Measurements from ENCODE around the gene DIS3L2.

DNA sequence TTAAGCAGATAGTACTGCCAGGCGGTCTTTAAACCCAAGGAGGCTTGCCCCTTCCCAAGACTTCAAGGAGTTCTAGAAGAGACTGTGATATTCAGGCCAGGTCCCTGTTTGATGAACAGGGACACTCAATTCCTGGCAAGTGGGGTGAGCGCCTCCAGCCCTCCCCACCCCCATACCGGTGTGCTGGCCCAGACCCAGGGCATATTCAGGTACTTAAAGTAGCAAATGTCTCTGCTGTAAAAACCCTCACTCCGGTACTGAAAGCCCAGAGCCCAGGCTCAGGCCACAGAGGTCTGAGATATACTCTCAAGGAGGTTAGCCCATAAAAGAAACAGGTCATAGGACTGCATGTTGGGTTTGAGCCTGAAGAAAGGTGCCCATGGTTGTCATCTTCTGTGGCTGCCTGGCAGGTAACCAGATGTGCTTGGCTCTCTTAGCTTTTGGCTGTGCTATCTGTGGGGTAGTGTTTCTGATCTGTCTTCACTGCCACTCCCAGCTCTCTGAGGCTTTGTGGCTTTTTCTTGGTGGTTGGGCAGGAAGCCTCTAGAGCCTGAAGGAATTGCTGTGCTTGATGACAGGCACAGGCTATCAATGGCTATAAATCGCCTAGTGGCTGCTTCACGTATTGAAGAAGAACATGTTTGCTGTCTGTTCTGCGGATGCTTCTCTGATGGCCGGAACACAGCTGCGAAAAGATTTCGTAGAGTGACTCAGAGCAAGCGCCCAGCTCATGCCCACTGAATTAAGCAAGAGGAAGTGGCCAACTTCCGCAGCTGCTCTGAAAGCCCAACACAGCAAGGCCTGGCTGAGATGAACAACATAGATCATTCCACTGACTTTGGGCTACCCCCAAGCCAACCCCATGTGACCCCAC lies 353.8 kb downstream of the DIS3L2 start:
- TF ChIP-seq FOXJ3 (CRISPR knock-in tag; IDR thresholded peaks at IDR 0.05; ENCODE audit: borderline replicate concordance), result no peak
- TF ChIP-seq NFYB (CRISPR knock-in tag; conservative IDR thresholded peaks at IDR 0.05; ENCODE audit: low read depth), result no peak
- TF ChIP-seq, protein P1, sequence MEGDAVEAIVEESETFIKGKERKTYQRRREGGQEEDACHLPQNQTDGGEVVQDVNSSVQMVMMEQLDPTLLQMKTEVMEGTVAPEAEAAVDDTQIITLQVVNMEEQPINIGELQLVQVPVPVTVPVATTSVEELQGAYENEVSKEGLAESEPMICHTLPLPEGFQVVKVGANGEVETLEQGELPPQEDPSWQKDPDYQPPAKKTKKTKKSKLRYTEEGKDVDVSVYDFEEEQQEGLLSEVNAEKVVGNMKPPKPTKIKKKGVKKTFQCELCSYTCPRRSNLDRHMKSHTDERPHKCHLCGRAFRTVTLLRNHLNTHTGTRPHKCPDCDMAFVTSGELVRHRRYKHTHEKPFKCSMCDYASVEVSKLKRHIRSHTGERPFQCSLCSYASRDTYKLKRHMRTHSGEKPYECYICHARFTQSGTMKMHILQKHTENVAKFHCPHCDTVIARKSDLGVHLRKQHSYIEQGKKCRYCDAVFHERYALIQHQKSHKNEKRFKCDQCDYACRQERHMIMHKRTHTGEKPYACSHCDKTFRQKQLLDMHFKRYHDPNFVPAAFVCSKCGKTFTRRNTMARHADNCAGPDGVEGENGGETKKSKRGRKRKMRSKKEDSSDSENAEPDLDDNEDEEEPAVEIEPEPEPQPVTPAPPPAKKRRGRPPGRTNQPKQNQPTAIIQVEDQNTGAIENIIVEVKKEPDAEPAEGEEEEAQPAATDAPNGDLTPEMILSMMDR (IDR thresholded peaks at IDR 0.05), result no peak
- TF ChIP-seq CREB1 (CRISPR knock-in tag; IDR thresholded peaks at IDR 0.05), result no peak
- no peak for TF ChIP-seq MYBL2 (CRISPR knock-in tag; IDR thresholded peaks at IDR 0.05)
- TF ChIP-seq, protein P2, sequence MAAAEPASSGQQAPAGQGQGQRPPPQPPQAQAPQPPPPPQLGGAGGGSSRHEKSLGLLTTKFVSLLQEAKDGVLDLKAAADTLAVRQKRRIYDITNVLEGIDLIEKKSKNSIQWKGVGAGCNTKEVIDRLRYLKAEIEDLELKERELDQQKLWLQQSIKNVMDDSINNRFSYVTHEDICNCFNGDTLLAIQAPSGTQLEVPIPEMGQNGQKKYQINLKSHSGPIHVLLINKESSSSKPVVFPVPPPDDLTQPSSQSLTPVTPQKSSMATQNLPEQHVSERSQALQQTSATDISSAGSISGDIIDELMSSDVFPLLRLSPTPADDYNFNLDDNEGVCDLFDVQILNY (CRISPR knock-in tag; IDR thresholded peaks at IDR 0.05), result no peak
- TF ChIP-seq, protein P3, sequence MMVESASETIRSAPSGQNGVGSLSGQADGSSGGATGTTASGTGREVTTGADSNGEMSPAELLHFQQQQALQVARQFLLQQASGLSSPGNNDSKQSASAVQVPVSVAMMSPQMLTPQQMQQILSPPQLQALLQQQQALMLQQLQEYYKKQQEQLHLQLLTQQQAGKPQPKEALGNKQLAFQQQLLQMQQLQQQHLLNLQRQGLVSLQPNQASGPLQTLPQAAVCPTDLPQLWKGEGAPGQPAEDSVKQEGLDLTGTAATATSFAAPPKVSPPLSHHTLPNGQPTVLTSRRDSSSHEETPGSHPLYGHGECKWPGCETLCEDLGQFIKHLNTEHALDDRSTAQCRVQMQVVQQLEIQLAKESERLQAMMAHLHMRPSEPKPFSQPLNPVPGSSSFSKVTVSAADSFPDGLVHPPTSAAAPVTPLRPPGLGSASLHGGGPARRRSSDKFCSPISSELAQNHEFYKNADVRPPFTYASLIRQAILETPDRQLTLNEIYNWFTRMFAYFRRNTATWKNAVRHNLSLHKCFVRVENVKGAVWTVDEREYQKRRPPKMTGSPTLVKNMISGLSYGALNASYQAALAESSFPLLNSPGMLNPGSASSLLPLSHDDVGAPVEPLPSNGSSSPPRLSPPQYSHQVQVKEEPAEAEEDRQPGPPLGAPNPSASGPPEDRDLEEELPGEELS (CRISPR knock-in tag; IDR thresholded peaks at IDR 0.05), result no peak

Measured in WTC11 (cell line).